SK-N-SH (cell line): ENCODE measurements around the gene A1CF. TPM values are rescaled to one million over a fixed set of nuclear protein-coding genes. Genes with fewer than 3 reads are reported as not detected.

Source experiments
- CTCF ChIA-PET: fragments of 300-600, 350-600 bp; formaldehyde crosslinking; extraction: SDS; loops from one replicate; lab custom pipeline; 2021; lab: Yijun Ruan, JAX
- POLR2A ChIA-PET: fragments of 350-600 bp; sonication (Branson Sonifier 250); formaldehyde crosslinking; extraction: SDS; loops from one replicate; lab custom pipeline; 2020; ENCODE audit warnings: antibody characterized with exemption, inconsistent platforms; lab: Yijun Ruan, JAX
- DNase-seq: peaks from one replicate; pipeline ENCODE4 v3.0.0; 2012
- H2AFZ ChIP-seq: fragments of 200-600 bp; sonication (generic); 2 replicates; pipeline ENCODE4 v1.8.1; 2016; ENCODE audit warnings: antibody characterized with exemption, mild to moderate bottlenecking, low read depth
- H3F3A ChIP-seq: fragments of 200-600 bp; sonication (generic); replicated peaks from 2 replicates; pipeline ENCODE3; 2016; ENCODE audit warnings: antibody characterized with exemption, mild to moderate bottlenecking; ENCODE audit not compliant: insufficient read depth
- H3K27ac ChIP-seq, 2 experiments: fragments of 200-500 bp in 1 of 2; fragments of 200-600 bp in 1 of 2; sonication (Bioruptor generic) in 1 of 2; sonication (generic), shearing (Covaris generic) in 1 of 2; 2 replicates each; pipeline versions ENCODE4 v1.5.1 to v1.6.1; 2014 to 2016; ENCODE audit warnings: low read depth in 2 of 2, inconsistent platforms in 1 of 2, low read length in 1 of 2, mild to moderate bottlenecking in 1 of 2, mixed read lengths in 1 of 2
- H3K27me3 ChIP-seq: fragments of 200-600 bp; sonication (generic), shearing (Covaris generic); 2 replicates; pipeline ENCODE4 v1.6.1; 2016; ENCODE audit warnings: mixed run types; ENCODE audit not compliant: insufficient read depth
- H3K36me3 ChIP-seq, 2 experiments: fragments of 200-500 bp in 1 of 2; fragments of 200-600 bp in 1 of 2; sonication (Bioruptor generic) in 1 of 2; sonication (generic) in 1 of 2; replicated peaks in 1 of 2; 2 replicates each; pipeline versions ENCODE3 to v1.5.1; 2014 to 2016; ENCODE audit warnings: low read length in 1 of 2, mild to moderate bottlenecking in 1 of 2; ENCODE audit not compliant: insufficient read depth in 2 of 2, control insufficient read depth in 1 of 2
- H3K4me1 ChIP-seq, 2 experiments: fragments of 200-500 bp in 1 of 2; fragments of 200-600 bp in 1 of 2; sonication (Bioruptor generic) in 1 of 2; sonication (generic), shearing (Covaris generic) in 1 of 2; 2 replicates each; pipeline versions ENCODE4 v1.5.1 to v1.6.1; 2014 to 2016; ENCODE audit warnings: low read depth in 1 of 2, low read length in 1 of 2, mixed run types in 1 of 2; ENCODE audit not compliant: insufficient read depth in 2 of 2, control insufficient read depth in 1 of 2
- H3K4me2 ChIP-seq: fragments of 200-600 bp; sonication (generic), shearing (Covaris generic); 2 replicates; pipeline ENCODE4 v1.6.1; 2017; ENCODE audit warnings: mixed run types
- H3K4me3 ChIP-seq, 2 experiments: fragments of 200-500 bp in 1 of 2; fragments of 200-600 bp in 1 of 2; sonication (Bioruptor generic) in 1 of 2; sonication (generic), shearing (Covaris generic) in 1 of 2; 2 replicates each; pipeline versions ENCODE4 v1.5.1 to v1.8.1; 2014 to 2016; ENCODE audit warnings: low read depth in 2 of 2, inconsistent platforms in 1 of 2, low read length in 1 of 2, mild to moderate bottlenecking in 1 of 2, mixed read lengths in 1 of 2, moderate library complexity in 1 of 2
- H3K79me2 ChIP-seq: fragments of 200-600 bp; sonication (generic); 2 replicates; pipeline ENCODE4 v1.8.1; 2017; ENCODE audit warnings: mild to moderate bottlenecking; ENCODE audit not compliant: insufficient read depth
- H3K9ac ChIP-seq: fragments of 200-600 bp; sonication (generic); 2 replicates; pipeline ENCODE4 v1.6.1; 2017; ENCODE audit warnings: mixed run types
- H3K9me2 ChIP-seq: fragments of 200-600 bp; sonication (generic); 2 replicates; pipeline ENCODE4 v1.6.1; 2017; ENCODE audit warnings: mixed run types
- H3K9me3 ChIP-seq: fragments of 200-600 bp; sonication (generic); 2 replicates; pipeline ENCODE4 v1.6.1; 2017; ENCODE audit warnings: mixed run types, mild to moderate bottlenecking, moderate library complexity
- H4K20me1 ChIP-seq: fragments of 200-600 bp; sonication (generic); 2 replicates; pipeline ENCODE4 v1.6.1; 2017; ENCODE audit warnings: mild to moderate bottlenecking, mixed run types; ENCODE audit not compliant: insufficient read depth
- CHD2 ChIP-seq: fragments of 150-350 bp; IDR thresholded peaks from 2 replicates; pipeline ENCODE4 v1.6.1; 2018; ENCODE audit warnings: low read length; ENCODE audit not compliant: partially characterized antibody
- CTCF ChIP-seq: fragments of 200-600 bp; sonication (generic); IDR thresholded peaks from 2 replicates; pipeline ENCODE4 v1.6.1; 2017; ENCODE audit warnings: antibody characterized with exemption, mild to moderate bottlenecking, moderate library complexity
- FOXJ3 ChIP-seq: sonication (generic); formaldehyde crosslinking; IDR thresholded peaks from 2 replicates; pipeline ENCODE4 v1.5.1; 2020; ENCODE audit warnings: mild to moderate bottlenecking, missing genetic modification reagents
- FOXM1 ChIP-seq: IDR thresholded peaks from 2 replicates; pipeline ENCODE4 v1.4.0; 2012; ENCODE audit warnings: low read depth, mild to moderate bottlenecking
- GABPA ChIP-seq: IDR thresholded peaks from 2 replicates; pipeline ENCODE4 v1.4.0; 2012; ENCODE audit warnings: low read depth, mild to moderate bottlenecking
- GATA2 ChIP-seq: sonication (generic); formaldehyde crosslinking; IDR thresholded peaks from 2 replicates; pipeline ENCODE4 v1.5.0; 2020; ENCODE audit warnings: mild to moderate bottlenecking, missing genetic modification reagents
- IRF3 ChIP-seq: fragments of 150-350 bp; IDR thresholded peaks from 2 replicates; pipeline ENCODE4 v1.6.1; 2016; ENCODE audit warnings: mild to moderate bottlenecking, low read depth, low read length
- JUND ChIP-seq: IDR thresholded peaks from 2 replicates; pipeline ENCODE4 v1.4.0; 2012
- MXI1 ChIP-seq: IDR thresholded peaks from 2 replicates; pipeline ENCODE4 v1.6.1; 2012; ENCODE audit warnings: mild to moderate bottlenecking, low read depth, low read length, improper control_type of control experiment
- NRF1 ChIP-seq: IDR thresholded peaks from 2 replicates; pipeline ENCODE4 v1.6.1; 2012; ENCODE audit warnings: low read depth, mild to moderate bottlenecking, low read length
- RAD21 ChIP-seq: IDR thresholded peaks from 2 replicates; pipeline ENCODE4 v1.6.1; 2012; ENCODE audit warnings: mild to moderate bottlenecking, low read length
- RXRA ChIP-seq: IDR thresholded peaks from 2 replicates; pipeline ENCODE4 v1.4.0; 2012; ENCODE audit warnings: low read depth, mild to moderate bottlenecking, borderline replicate concordance
- SMC3 ChIP-seq: IDR thresholded peaks from 2 replicates; pipeline ENCODE4 v1.6.1; 2012; ENCODE audit warnings: low read depth, low read length, improper control_type of control experiment
- TAF1 ChIP-seq: IDR thresholded peaks from 2 replicates; pipeline ENCODE4 v1.6.1; 2012; ENCODE audit warnings: low read depth, mild to moderate bottlenecking, low read length, moderate library complexity, borderline replicate concordance
- TCF12 ChIP-seq: IDR thresholded peaks from 2 replicates; pipeline ENCODE4 v1.4.0; 2012
- TEAD4 ChIP-seq: IDR thresholded peaks from 2 replicates; pipeline ENCODE4 v1.4.0; 2012; ENCODE audit warnings: mild to moderate bottlenecking, borderline replicate concordance; ENCODE audit not compliant: insufficient read depth
- YY1 ChIP-seq: IDR thresholded peaks from 2 replicates; pipeline ENCODE4 v1.4.0; 2012; ENCODE audit warnings: low read depth, mild to moderate bottlenecking
- polyA plus RNA-seq, 3 experiments: library from polyadenylated mRNA; depleted of rRNA; stranded (reverse); fragments of >200 nt; gene quantifications; 2 replicates each; pipeline ENCODE4 v1.2.3, GENCODE V29; 2012
- TF ChIP-seq, protein P1 (sequence below): IDR thresholded peaks from 2 replicates; pipeline ENCODE4; 2012
- TF ChIP-seq, protein P2 (sequence below): IDR thresholded peaks from 2 replicates; pipeline ENCODE4 v1.6.1; 2012; ENCODE audit warnings: mild to moderate bottlenecking, low read depth, low read length, moderate library complexity
- TF ChIP-seq, protein P3 (sequence below): IDR thresholded peaks from 2 replicates; pipeline ENCODE4 v1.4.0; 2012; ENCODE audit warnings: low read depth, borderline replicate concordance

Gene A1CF
- polyA plus RNA-seq, 1 of the 3 experiments (the other 2 are of a cell fraction) = not detected

DNA sequence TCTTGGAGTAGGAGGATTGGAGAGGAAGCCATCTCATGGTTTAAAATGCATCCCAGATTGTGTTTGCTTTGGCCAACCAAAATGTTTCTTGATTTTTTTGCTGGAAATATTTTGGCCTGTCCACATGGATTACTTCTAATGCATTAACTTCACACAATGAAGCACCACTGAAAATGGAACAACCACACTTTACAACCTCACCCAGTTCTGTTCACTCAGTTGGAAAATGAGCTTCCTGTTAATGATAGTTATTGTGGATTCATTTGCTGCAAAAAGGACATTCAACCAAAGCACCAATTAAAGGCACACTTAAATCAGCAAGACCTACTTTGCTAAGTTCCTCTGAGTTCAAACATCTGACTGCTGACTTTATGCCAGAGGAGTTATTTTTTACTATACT lies 11.3 kb upstream of the A1CF start:
- H3K9me2 ChIP-seq = no peaks in the 10 kb centered on the region
- no peaks in the 10 kb centered on the region for H3K9me3 ChIP-seq
- H3K4me2 ChIP-seq = no peak overlapping the region
- peaks cover 4% of the 10 kb centered on the region for H3F3A ChIP-seq
- POLR2A ChIA-PET = no interaction called here
- no peaks in the 10 kb centered on the region for H4K20me1 ChIP-seq
- H3K4me3 ChIP-seq = no peak overlapping the region
- H3K27me3 ChIP-seq = no peaks in the 10 kb centered on the region; the same call in 1 of the 2 replicates
- H3K27ac ChIP-seq = no peak overlapping the region
- no peaks in the 10 kb centered on the region for H3K36me3 ChIP-seq
- CTCF ChIA-PET = no interaction called here
- no peak for DNase-seq
- H2AFZ ChIP-seq = no peak overlapping the region
- TF ChIP-seq GATA2 (no peak), YY1 (no peak), JUND (no peak), NRF1 (no peak), CHD2 (no peak), CTCF (no peak), SMC3 (no peak), TCF12 (no peak)
- TF ChIP-seq, protein P1, sequence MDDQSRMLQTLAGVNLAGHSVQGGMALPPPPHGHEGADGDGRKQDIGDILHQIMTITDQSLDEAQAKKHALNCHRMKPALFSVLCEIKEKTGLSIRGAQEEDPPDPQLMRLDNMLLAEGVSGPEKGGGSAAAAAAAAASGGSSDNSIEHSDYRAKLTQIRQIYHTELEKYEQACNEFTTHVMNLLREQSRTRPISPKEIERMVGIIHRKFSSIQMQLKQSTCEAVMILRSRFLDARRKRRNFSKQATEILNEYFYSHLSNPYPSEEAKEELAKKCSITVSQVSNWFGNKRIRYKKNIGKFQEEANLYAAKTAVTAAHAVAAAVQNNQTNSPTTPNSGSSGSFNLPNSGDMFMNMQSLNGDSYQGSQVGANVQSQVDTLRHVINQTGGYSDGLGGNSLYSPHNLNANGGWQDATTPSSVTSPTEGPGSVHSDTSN = no peak
- TF ChIP-seq, protein P2, sequence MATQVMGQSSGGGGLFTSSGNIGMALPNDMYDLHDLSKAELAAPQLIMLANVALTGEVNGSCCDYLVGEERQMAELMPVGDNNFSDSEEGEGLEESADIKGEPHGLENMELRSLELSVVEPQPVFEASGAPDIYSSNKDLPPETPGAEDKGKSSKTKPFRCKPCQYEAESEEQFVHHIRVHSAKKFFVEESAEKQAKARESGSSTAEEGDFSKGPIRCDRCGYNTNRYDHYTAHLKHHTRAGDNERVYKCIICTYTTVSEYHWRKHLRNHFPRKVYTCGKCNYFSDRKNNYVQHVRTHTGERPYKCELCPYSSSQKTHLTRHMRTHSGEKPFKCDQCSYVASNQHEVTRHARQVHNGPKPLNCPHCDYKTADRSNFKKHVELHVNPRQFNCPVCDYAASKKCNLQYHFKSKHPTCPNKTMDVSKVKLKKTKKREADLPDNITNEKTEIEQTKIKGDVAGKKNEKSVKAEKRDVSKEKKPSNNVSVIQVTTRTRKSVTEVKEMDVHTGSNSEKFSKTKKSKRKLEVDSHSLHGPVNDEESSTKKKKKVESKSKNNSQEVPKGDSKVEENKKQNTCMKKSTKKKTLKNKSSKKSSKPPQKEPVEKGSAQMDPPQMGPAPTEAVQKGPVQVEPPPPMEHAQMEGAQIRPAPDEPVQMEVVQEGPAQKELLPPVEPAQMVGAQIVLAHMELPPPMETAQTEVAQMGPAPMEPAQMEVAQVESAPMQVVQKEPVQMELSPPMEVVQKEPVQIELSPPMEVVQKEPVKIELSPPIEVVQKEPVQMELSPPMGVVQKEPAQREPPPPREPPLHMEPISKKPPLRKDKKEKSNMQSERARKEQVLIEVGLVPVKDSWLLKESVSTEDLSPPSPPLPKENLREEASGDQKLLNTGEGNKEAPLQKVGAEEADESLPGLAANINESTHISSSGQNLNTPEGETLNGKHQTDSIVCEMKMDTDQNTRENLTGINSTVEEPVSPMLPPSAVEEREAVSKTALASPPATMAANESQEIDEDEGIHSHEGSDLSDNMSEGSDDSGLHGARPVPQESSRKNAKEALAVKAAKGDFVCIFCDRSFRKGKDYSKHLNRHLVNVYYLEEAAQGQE = no peak
- TF ChIP-seq, protein P3, sequence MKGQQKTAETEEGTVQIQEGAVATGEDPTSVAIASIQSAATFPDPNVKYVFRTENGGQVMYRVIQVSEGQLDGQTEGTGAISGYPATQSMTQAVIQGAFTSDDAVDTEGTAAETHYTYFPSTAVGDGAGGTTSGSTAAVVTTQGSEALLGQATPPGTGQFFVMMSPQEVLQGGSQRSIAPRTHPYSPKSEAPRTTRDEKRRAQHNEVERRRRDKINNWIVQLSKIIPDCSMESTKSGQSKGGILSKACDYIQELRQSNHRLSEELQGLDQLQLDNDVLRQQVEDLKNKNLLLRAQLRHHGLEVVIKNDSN = no peak
- no peaks in the 10 kb centered on the region for H3K79me2 ChIP-seq
- H3K4me1 ChIP-seq = no peaks in the 10 kb centered on the region
- H3K9ac ChIP-seq = no peak overlapping the region

DNA sequence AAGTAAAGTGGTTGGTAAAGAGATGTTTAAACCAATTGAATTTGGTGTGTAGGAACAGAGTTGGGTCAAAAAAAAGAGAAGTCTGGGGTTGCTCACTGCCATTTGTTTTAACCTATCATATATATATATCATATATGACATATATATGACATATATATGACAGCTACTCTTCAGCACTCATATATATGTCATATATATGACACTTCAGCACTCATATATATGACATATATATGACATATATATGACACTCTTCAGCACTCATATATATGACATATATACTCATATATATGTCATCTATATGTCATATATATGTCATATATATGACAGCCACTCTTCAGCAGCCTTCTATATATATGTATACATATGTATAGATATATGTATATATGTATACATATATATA lies 8.9 kb upstream of the A1CF start:
- Histone ChIP-seq H3K79me2 (no peaks in the 10 kb centered on the region), H3K4me3 (no peak overlapping the region), H3K9me2 (no peaks in the 10 kb centered on the region), H3K4me1 (no peaks in the 10 kb centered on the region), H3K4me2 (no peak overlapping the region), H3K36me3 (no peaks in the 10 kb centered on the region), H3K27me3 (peaks cover 2% of the 10 kb centered on the region; the same call in 1 of the 2 replicates), H3K27ac (no peak overlapping the region), H3F3A (peaks cover 4% of the 10 kb centered on the region), H3K9ac (no peak overlapping the region), H3K9me3 (no peaks in the 10 kb centered on the region), H2AFZ (no peak overlapping the region), H4K20me1 (no peaks in the 10 kb centered on the region)
- ChIA-PET CTCF (no interaction called here), POLR2A (no interaction called here)
- DNase-seq = no peak
- TF ChIP-seq MXI1 (no peak), RXRA (no peak), GATA2 (no peak), TEAD4 (no peak), GABPA (no peak), RAD21 (no peak), FOXJ3 (CRISPR knock-in tag) (no peak), TAF1 (no peak), FOXM1 (no peak), IRF3 (no peak)
- TF ChIP-seq, protein P1 = no peak
